Measurements from ENCODE around the gene HLA-DRA.

HLA-DRA gene

DNA sequence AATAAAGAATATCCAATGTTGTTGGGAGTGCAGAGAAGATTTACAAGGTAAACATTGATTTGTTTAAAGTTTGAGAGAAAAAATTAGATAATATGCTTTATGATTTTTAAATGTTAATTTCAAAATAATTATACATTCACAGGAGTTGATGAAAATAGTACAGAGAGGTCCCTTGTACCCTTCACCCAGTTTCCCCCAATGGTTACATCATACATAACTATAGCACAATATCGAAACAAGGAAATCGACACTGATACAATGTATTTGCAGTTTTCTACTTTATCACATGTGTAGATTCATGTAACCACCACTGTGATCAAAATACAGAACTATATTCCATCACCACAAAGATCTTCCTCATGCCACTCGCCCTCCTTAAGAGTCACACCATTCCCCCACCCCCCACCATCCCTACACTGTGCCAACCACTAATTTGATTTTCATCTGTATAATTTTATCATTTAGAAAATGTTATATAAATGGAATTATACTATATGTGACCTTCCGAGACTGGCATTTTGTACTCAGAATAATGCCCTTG lies 11.7 kb upstream of the HLA-DRA start:
- no peaks in the 10 kb centered on the region for H3K27me3 ChIP-seq (ENCODE audit: insufficient read depth, low read length, poor library complexity, severe bottlenecking)
- H3K9me3 ChIP-seq (ENCODE audit: insufficient read depth, low read depth, low read length), result no peaks in the 10 kb centered on the region
- no peak for TF ChIP-seq EZH2phosphoT487 (IDR thresholded peaks at IDR 0.05; ENCODE audit: borderline replicate concordance)
- TF ChIP-seq, protein P1, sequence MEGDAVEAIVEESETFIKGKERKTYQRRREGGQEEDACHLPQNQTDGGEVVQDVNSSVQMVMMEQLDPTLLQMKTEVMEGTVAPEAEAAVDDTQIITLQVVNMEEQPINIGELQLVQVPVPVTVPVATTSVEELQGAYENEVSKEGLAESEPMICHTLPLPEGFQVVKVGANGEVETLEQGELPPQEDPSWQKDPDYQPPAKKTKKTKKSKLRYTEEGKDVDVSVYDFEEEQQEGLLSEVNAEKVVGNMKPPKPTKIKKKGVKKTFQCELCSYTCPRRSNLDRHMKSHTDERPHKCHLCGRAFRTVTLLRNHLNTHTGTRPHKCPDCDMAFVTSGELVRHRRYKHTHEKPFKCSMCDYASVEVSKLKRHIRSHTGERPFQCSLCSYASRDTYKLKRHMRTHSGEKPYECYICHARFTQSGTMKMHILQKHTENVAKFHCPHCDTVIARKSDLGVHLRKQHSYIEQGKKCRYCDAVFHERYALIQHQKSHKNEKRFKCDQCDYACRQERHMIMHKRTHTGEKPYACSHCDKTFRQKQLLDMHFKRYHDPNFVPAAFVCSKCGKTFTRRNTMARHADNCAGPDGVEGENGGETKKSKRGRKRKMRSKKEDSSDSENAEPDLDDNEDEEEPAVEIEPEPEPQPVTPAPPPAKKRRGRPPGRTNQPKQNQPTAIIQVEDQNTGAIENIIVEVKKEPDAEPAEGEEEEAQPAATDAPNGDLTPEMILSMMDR (conservative IDR thresholded peaks at IDR 0.05; ENCODE audit: low read length), result no peak
- no peak overlapping the region for H3K4me2 ChIP-seq (ENCODE audit: low read depth, low read length, poor library complexity, severe bottlenecking)
- H3K36me3 ChIP-seq (ENCODE audit: insufficient read depth, low read length), result no peaks in the 10 kb centered on the region
- H3K4me1 ChIP-seq (ENCODE audit: insufficient read depth, low read length, poor library complexity, severe bottlenecking), result no peaks in the 10 kb centered on the region
- no peaks in the 10 kb centered on the region for H4K20me1 ChIP-seq (ENCODE audit: insufficient read depth, low read length, poor library complexity, severe bottlenecking)
- no peak overlapping the region for H3K4me3 ChIP-seq (ENCODE audit: low read length, poor library complexity, severe bottlenecking)
- H3K9ac ChIP-seq (ENCODE audit: low read depth, low read length, poor library complexity, severe bottlenecking), result no peak overlapping the region
- H2AFZ ChIP-seq (ENCODE audit: low read length), result no peak overlapping the region
- no peaks in the 10 kb centered on the region for H3K9me2 ChIP-seq (replicated peaks; ENCODE audit: low read depth, low read length)
- H3K79me2 ChIP-seq (ENCODE audit: insufficient read depth, low read length), result no peaks in the 10 kb centered on the region
- no peaks in the 10 kb centered on the region for H3F3A ChIP-seq (ENCODE audit: low read depth)

DNA sequence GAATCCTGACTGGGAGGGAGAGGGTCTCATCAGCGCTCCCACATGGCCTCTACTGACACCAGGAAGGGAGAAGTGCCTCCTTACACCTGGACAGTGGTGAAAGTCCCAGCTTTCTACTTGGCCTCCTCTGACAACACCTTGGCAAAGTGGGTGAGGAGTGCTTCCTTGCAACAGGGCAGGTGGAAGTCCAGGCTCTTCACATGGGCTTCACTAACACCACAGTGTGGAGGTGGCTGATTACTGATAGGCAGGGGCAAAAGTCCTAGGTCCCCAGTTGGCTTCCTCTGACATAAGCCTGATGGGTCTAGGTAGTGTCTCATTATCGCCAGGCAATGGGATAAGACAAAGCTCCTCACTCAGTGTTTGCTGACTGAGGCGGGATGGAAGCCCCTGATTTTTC lies 9.5 kb upstream of the HLA-DRA start:
- Histone ChIP-seq H3K9me3 (ENCODE audit: insufficient read depth, low read depth, low read length) (no peaks in the 10 kb centered on the region), H3K9me2 (replicated peaks; ENCODE audit: low read depth, low read length) (no peaks in the 10 kb centered on the region), H3K4me1 (ENCODE audit: insufficient read depth, low read length, poor library complexity, severe bottlenecking) (no peaks in the 10 kb centered on the region), H3K9ac (ENCODE audit: low read depth, low read length, poor library complexity, severe bottlenecking) (no peak overlapping the region), H3K4me2 (ENCODE audit: low read depth, low read length, poor library complexity, severe bottlenecking) (no peak overlapping the region), H3F3A (ENCODE audit: low read depth) (no peaks in the 10 kb centered on the region), H3K4me3 (ENCODE audit: low read length, poor library complexity, severe bottlenecking) (no peak overlapping the region), H4K20me1 (ENCODE audit: insufficient read depth, low read length, poor library complexity, severe bottlenecking) (no peaks in the 10 kb centered on the region), H3K79me2 (ENCODE audit: insufficient read depth, low read length) (no peaks in the 10 kb centered on the region), H3K36me3 (ENCODE audit: insufficient read depth, low read length) (no peaks in the 10 kb centered on the region), H3K27me3 (ENCODE audit: insufficient read depth, low read length, poor library complexity, severe bottlenecking) (no peaks in the 10 kb centered on the region), H2AFZ (ENCODE audit: low read length) (no peak overlapping the region)
- no peak for TF ChIP-seq EZH2phosphoT487 (IDR thresholded peaks at IDR 0.05; ENCODE audit: borderline replicate concordance)
- TF ChIP-seq, protein P1 (conservative IDR thresholded peaks at IDR 0.05; ENCODE audit: low read length), result no peak

DNA sequence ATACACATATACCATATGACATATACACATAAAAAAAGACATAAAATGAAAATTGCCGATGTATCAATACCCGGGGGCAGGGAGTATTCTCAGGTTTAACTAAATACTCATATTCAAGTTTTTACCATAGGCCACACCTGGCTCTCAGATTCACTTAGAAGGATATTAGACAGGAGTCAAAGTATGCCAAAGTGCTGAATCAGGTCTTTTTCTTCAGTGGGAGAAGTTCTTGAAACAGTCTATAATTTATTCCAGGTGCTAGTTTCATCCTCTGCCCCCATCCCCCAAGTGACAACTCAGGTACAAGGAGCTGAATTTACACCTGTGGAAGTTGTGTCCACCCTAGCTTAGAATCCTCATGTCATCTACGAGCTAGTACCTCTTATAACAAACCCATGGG lies 8.5 kb upstream of the HLA-DRA start:
- no peaks in the 10 kb centered on the region for H3K27me3 ChIP-seq (ENCODE audit: insufficient read depth, low read length, poor library complexity, severe bottlenecking)
- no peaks in the 10 kb centered on the region for H4K20me1 ChIP-seq (ENCODE audit: insufficient read depth, low read length, poor library complexity, severe bottlenecking)
- no peaks in the 10 kb centered on the region for H3K9me3 ChIP-seq (ENCODE audit: insufficient read depth, low read depth, low read length)
- H3K9me2 ChIP-seq (replicated peaks; ENCODE audit: low read depth, low read length), result no peaks in the 10 kb centered on the region
- no peak overlapping the region for H2AFZ ChIP-seq (ENCODE audit: low read length)
- H3K4me2 ChIP-seq (ENCODE audit: low read depth, low read length, poor library complexity, severe bottlenecking), result no peak overlapping the region
- H3K79me2 ChIP-seq (ENCODE audit: insufficient read depth, low read length), result no peaks in the 10 kb centered on the region
- H3K9ac ChIP-seq (ENCODE audit: low read depth, low read length, poor library complexity, severe bottlenecking), result no peak overlapping the region
- H3K4me3 ChIP-seq (ENCODE audit: low read length, poor library complexity, severe bottlenecking), result no peak overlapping the region
- no peaks in the 10 kb centered on the region for H3K4me1 ChIP-seq (ENCODE audit: insufficient read depth, low read length, poor library complexity, severe bottlenecking)
- H3K36me3 ChIP-seq (ENCODE audit: insufficient read depth, low read length), result no peaks in the 10 kb centered on the region
- TF ChIP-seq, protein P1 (conservative IDR thresholded peaks at IDR 0.05; ENCODE audit: low read length), result no peak
- TF ChIP-seq EZH2phosphoT487 (IDR thresholded peaks at IDR 0.05; ENCODE audit: borderline replicate concordance), result no peak
- H3F3A ChIP-seq (ENCODE audit: low read depth), result no peaks in the 10 kb centered on the region
